ENCODE measurements around the gene FAH.

The FAH gene

GRCh38 chr15:80182611-80183261 is 29.9 kb downstream of the FAH start:
- TF ChIP-seq, protein P1, sequence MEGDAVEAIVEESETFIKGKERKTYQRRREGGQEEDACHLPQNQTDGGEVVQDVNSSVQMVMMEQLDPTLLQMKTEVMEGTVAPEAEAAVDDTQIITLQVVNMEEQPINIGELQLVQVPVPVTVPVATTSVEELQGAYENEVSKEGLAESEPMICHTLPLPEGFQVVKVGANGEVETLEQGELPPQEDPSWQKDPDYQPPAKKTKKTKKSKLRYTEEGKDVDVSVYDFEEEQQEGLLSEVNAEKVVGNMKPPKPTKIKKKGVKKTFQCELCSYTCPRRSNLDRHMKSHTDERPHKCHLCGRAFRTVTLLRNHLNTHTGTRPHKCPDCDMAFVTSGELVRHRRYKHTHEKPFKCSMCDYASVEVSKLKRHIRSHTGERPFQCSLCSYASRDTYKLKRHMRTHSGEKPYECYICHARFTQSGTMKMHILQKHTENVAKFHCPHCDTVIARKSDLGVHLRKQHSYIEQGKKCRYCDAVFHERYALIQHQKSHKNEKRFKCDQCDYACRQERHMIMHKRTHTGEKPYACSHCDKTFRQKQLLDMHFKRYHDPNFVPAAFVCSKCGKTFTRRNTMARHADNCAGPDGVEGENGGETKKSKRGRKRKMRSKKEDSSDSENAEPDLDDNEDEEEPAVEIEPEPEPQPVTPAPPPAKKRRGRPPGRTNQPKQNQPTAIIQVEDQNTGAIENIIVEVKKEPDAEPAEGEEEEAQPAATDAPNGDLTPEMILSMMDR (IDR thresholded peaks at IDR 0.05; ENCODE audit: low read depth, low read length, missing control alignments), result no peak
- H3K4me3 ChIP-seq (ENCODE audit: low read depth, low read length), result no peak overlapping the region
- no peak for DNase-seq (ENCODE audit: low read depth)

DNA sequence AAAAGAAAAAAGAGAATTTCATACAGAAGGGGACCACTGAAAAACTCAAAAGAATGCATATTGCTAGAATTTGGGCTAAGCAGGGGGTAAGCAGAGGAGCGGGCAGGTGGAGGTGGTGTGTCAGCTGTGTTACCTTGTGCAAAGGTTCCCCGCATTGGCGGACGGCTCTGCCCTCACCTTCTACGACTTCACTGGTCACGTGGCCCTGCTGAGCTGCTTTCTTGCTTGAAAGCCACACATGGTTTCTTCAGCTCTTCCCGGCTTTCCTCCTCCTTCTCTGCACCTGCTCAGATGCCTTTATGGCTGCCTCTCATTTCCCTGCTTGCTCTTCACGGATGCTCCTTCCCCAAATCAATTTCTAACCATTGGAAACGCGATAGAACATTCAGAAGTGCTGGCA is 30.5 kb downstream of the FAH start:
- DNase-seq (ENCODE audit: low read depth), result no peak
- TF ChIP-seq, protein P1 (IDR thresholded peaks at IDR 0.05; ENCODE audit: low read depth, low read length, missing control alignments), result no peak
- H3K4me3 ChIP-seq (ENCODE audit: low read depth, low read length), result no peak overlapping the region

DNA sequence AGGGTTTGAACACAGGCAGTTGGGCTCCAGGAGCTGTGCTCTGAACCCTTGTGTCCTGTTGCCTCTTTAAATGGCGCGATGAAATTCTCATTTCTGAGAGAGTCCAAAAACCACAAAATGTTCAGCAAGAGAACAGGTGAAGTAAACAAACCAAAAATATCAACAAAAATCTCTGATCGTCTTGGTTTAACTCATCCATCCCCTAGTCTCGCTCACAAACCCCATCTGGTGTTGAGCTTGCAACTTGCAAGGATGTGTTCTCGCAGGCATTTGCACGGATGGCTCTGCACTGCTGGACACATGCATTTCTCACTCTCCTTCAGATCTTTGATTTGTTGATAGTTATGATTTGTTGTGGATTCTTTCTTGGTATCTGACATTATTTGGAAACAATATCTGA is 31.1 kb downstream of the FAH start:
- no peak overlapping the region for H3K4me3 ChIP-seq (ENCODE audit: low read depth, low read length)
- no peak for DNase-seq (ENCODE audit: low read depth)
- TF ChIP-seq, protein P1 (IDR thresholded peaks at IDR 0.05; ENCODE audit: low read depth, low read length, missing control alignments), result no peak

DNA sequence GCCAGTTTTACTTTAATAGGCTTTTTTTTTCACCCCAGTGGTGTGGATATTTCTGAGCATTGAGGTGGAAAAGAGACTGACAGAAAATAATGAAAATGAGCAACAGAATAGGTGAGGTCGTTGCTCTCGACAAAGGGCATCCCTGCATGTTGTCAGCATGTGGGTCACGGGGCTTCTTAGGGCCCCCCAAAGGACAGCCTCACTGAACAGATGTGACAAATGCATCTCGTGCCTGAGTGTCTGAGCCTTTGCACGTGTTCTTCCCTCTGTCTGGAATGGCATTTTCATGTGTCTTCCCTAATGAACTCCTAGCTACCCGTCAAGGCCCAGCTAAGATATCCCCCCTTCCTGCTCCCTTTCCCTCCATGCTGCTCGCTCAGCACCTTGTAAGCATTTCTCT is 31.8 kb downstream of the FAH start:
- TF ChIP-seq, protein P1 (IDR thresholded peaks at IDR 0.05; ENCODE audit: low read depth, low read length, missing control alignments), result no peak
- DNase-seq (ENCODE audit: low read depth), result no peak
- H3K4me3 ChIP-seq (ENCODE audit: low read depth, low read length), result no peak overlapping the region

DNA sequence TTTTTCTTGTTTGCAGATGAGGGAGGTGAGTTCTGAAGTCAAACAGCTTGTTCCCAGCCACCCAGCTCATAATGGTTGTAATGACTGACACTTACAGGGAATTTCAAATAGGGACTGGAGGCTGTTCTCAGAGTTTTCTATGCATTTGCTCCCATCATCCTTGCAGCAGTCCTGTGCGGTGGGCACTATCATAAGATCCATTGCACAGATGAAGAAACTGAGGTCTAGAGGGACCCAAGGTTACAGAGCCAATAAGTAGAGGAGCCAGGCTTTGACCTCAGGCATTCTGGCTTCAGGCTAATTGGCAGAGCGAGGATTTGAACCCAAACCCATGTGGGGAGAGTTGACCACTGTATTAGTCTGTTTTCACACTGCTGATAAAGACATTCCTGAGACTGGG is 32.4 kb downstream of the FAH start:
- no peak overlapping the region for H3K4me3 ChIP-seq (ENCODE audit: low read depth, low read length)
- no peak for DNase-seq (ENCODE audit: low read depth)
- TF ChIP-seq, protein P1 (IDR thresholded peaks at IDR 0.05; ENCODE audit: low read depth, low read length, missing control alignments), result no peak

DNA sequence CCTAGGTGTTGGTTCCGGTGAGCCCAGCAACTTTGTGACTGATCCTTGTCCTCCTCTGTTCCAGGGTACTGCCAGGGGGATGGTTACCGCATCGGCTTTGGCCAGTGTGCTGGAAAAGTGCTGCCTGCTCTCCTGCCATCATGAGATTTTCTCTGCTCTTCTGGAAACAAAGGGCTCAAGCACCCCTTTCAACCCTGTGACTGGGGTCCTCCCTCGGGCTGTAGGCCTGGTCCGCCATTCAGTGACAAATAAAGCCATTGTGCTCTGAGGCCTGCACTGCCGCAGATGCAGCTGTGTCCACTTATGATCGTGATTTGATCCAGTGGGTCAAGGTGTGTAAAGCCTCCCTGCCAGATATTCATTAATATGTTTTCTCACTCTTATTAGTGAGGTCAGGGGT is 33.3 kb downstream of the FAH start:
- DNase-seq (ENCODE audit: low read depth), result no peak
- TF ChIP-seq, protein P1 (IDR thresholded peaks at IDR 0.05; ENCODE audit: low read depth, low read length, missing control alignments), result no peak
- no peak overlapping the region for H3K4me3 ChIP-seq (ENCODE audit: low read depth, low read length)

GRCh38 chr15:80186597-80186996 is 33.8 kb downstream of the FAH start:
- TF ChIP-seq, protein P1 (IDR thresholded peaks at IDR 0.05; ENCODE audit: low read depth, low read length, missing control alignments), result no peak
- DNase-seq (ENCODE audit: low read depth), result no peak

More at GRCh38 chr15:80186597-80186996, 33.8 kb downstream of the FAH start:
- no peak overlapping the region for H3K4me3 ChIP-seq (ENCODE audit: low read depth, low read length)

Measured in GM12864 (cell line).